ENCODE measurements around the gene THSD7A.

THSD7A gene

GRCh38 chr7:11811709-11812108 lies 20.3 kb downstream of the THSD7A start:
- Histone ChIP-seq H3K9ac (ENCODE audit: low read length) (no peak overlapping the region), H3K27ac (ENCODE audit: low read depth, low read length) (no peak overlapping the region), H3K36me3 (ENCODE audit: control insufficient read depth, insufficient read depth, low read length) (no peaks in the 10 kb centered on the region), H3K4me3 (ENCODE audit: low read depth, low read length) (no peak overlapping the region), H3K9me3 (ENCODE audit: control insufficient read depth, insufficient read depth, low read depth, low read length) (no peaks in the 10 kb centered on the region), H3K27me3 (ENCODE audit: control insufficient read depth, insufficient read depth, low read length) (no peaks in the 10 kb centered on the region), H3K4me1 (ENCODE audit: control insufficient read depth, insufficient read depth, low read length) (no peaks in the 10 kb centered on the region)

- Histone ChIP-seq H3K4me1 (ENCODE audit: control insufficient read depth, insufficient read depth, low read length) (no peaks in the 10 kb centered on the region), H3K9ac (ENCODE audit: low read length) (no peak overlapping the region), H3K9me3 (ENCODE audit: control insufficient read depth, insufficient read depth, low read depth, low read length) (no peaks in the 10 kb centered on the region)
Observed at GRCh38 chr7:11810043-11810625, 21.9 kb downstream of the THSD7A start.

GRCh38 chr7:11807000-11807399 lies 25.0 kb downstream of the THSD7A start:
- H3K9me3 ChIP-seq (ENCODE audit: control insufficient read depth, insufficient read depth, low read depth, low read length), result no peaks in the 10 kb centered on the region
- H3K27ac ChIP-seq (ENCODE audit: low read depth, low read length), result no peak overlapping the region
- no peaks in the 10 kb centered on the region for H3K4me1 ChIP-seq (ENCODE audit: control insufficient read depth, insufficient read depth, low read length)
- H3K36me3 ChIP-seq (ENCODE audit: control insufficient read depth, insufficient read depth, low read length), result no peaks in the 10 kb centered on the region
- no peak overlapping the region for H3K4me3 ChIP-seq (ENCODE audit: low read depth, low read length)
- H3K27me3 ChIP-seq (ENCODE audit: control insufficient read depth, insufficient read depth, low read length), result no peaks in the 10 kb centered on the region
- no peak overlapping the region for H3K9ac ChIP-seq (ENCODE audit: low read length)

More at GRCh38 chr7:11810043-11810625, 21.9 kb downstream of the THSD7A start:
- Histone ChIP-seq H3K27ac (ENCODE audit: low read depth, low read length) (no peak overlapping the region), H3K36me3 (ENCODE audit: control insufficient read depth, insufficient read depth, low read length) (no peaks in the 10 kb centered on the region), H3K27me3 (ENCODE audit: control insufficient read depth, insufficient read depth, low read length) (no peaks in the 10 kb centered on the region), H3K4me3 (ENCODE audit: low read depth, low read length) (no peak overlapping the region)

GRCh38 chr7:11804621-11805020 lies 27.4 kb downstream of the THSD7A start:
- Histone ChIP-seq H3K4me1 (ENCODE audit: control insufficient read depth, insufficient read depth, low read length) (no peaks in the 10 kb centered on the region), H3K27ac (ENCODE audit: low read depth, low read length) (no peak overlapping the region), H3K4me3 (ENCODE audit: low read depth, low read length) (no peak overlapping the region), H3K27me3 (ENCODE audit: control insufficient read depth, insufficient read depth, low read length) (no peaks in the 10 kb centered on the region), H3K36me3 (ENCODE audit: control insufficient read depth, insufficient read depth, low read length) (no peaks in the 10 kb centered on the region), H3K9ac (ENCODE audit: low read length) (no peak overlapping the region), H3K9me3 (ENCODE audit: control insufficient read depth, insufficient read depth, low read depth, low read length) (no peaks in the 10 kb centered on the region)

- Histone ChIP-seq H3K27me3 (ENCODE audit: control insufficient read depth, insufficient read depth, low read length) (no peaks in the 10 kb centered on the region), H3K4me3 (ENCODE audit: low read depth, low read length) (no peak overlapping the region), H3K9ac (ENCODE audit: low read length) (no peak overlapping the region), H3K27ac (ENCODE audit: low read depth, low read length) (no peak overlapping the region), H3K9me3 (ENCODE audit: control insufficient read depth, insufficient read depth, low read depth, low read length) (no peaks in the 10 kb centered on the region), H3K4me1 (ENCODE audit: control insufficient read depth, insufficient read depth, low read length) (no peaks in the 10 kb centered on the region), H3K36me3 (ENCODE audit: control insufficient read depth, insufficient read depth, low read length) (no peaks in the 10 kb centered on the region)
Observed at GRCh38 chr7:11795231-11795630, 36.8 kb downstream of the THSD7A start.

- H3K9me3 ChIP-seq (ENCODE audit: control insufficient read depth, insufficient read depth, low read depth, low read length), result no peaks in the 10 kb centered on the region
- no peak overlapping the region for H3K27ac ChIP-seq (ENCODE audit: low read depth, low read length)
- H3K36me3 ChIP-seq (ENCODE audit: control insufficient read depth, insufficient read depth, low read length), result no peaks in the 10 kb centered on the region
- H3K4me3 ChIP-seq (ENCODE audit: low read depth, low read length), result no peak overlapping the region
- no peaks in the 10 kb centered on the region for H3K4me1 ChIP-seq (ENCODE audit: control insufficient read depth, insufficient read depth, low read length)
- no peaks in the 10 kb centered on the region for H3K27me3 ChIP-seq (ENCODE audit: control insufficient read depth, insufficient read depth, low read length)
- H3K9ac ChIP-seq (ENCODE audit: low read length), result no peak overlapping the region
Observed at GRCh38 chr7:11792166-11792565, 39.8 kb downstream of the THSD7A start.

- H3K36me3 ChIP-seq (ENCODE audit: control insufficient read depth, insufficient read depth, low read length), result no peaks in the 10 kb centered on the region
- no peak overlapping the region for H3K9ac ChIP-seq (ENCODE audit: low read length)
- no peaks in the 10 kb centered on the region for H3K9me3 ChIP-seq (ENCODE audit: control insufficient read depth, insufficient read depth, low read depth, low read length)
- no peak overlapping the region for H3K4me3 ChIP-seq (ENCODE audit: low read depth, low read length)
- no peak overlapping the region for H3K27ac ChIP-seq (ENCODE audit: low read depth, low read length)
- H3K4me1 ChIP-seq (ENCODE audit: control insufficient read depth, insufficient read depth, low read length), result no peaks in the 10 kb centered on the region
- no peaks in the 10 kb centered on the region for H3K27me3 ChIP-seq (ENCODE audit: control insufficient read depth, insufficient read depth, low read length)
Observed at GRCh38 chr7:11788568-11788967, 43.4 kb downstream of the THSD7A start.

- Histone ChIP-seq H3K4me1 (ENCODE audit: control insufficient read depth, insufficient read depth, low read length) (no peaks in the 10 kb centered on the region), H3K36me3 (ENCODE audit: control insufficient read depth, insufficient read depth, low read length) (no peaks in the 10 kb centered on the region), H3K27me3 (ENCODE audit: control insufficient read depth, insufficient read depth, low read length) (no peaks in the 10 kb centered on the region), H3K27ac (ENCODE audit: low read depth, low read length) (no peak overlapping the region), H3K9ac (ENCODE audit: low read length) (no peak overlapping the region), H3K4me3 (ENCODE audit: low read depth, low read length) (no peak overlapping the region), H3K9me3 (ENCODE audit: control insufficient read depth, insufficient read depth, low read depth, low read length) (no peaks in the 10 kb centered on the region)
Observed at GRCh38 chr7:11787534-11787933, 44.5 kb downstream of the THSD7A start.

- Histone ChIP-seq H3K36me3 (ENCODE audit: control insufficient read depth, insufficient read depth, low read length) (no peaks in the 10 kb centered on the region), H3K27me3 (ENCODE audit: control insufficient read depth, insufficient read depth, low read length) (no peaks in the 10 kb centered on the region), H3K9me3 (ENCODE audit: control insufficient read depth, insufficient read depth, low read depth, low read length) (no peaks in the 10 kb centered on the region), H3K4me3 (ENCODE audit: low read depth, low read length) (no peak overlapping the region), H3K9ac (ENCODE audit: low read length) (no peak overlapping the region), H3K27ac (ENCODE audit: low read depth, low read length) (no peak overlapping the region), H3K4me1 (ENCODE audit: control insufficient read depth, insufficient read depth, low read length) (no peaks in the 10 kb centered on the region)
Observed at GRCh38 chr7:11786186-11786585, 45.8 kb downstream of the THSD7A start.

GRCh38 chr7:11784769-11785536 lies 47.0 kb downstream of the THSD7A start:
- H3K27me3 ChIP-seq (ENCODE audit: control insufficient read depth, insufficient read depth, low read length), result no peaks in the 10 kb centered on the region
- H3K27ac ChIP-seq (ENCODE audit: low read depth, low read length), result no peak overlapping the region
- H3K9me3 ChIP-seq (ENCODE audit: control insufficient read depth, insufficient read depth, low read depth, low read length), result no peaks in the 10 kb centered on the region
- H3K4me3 ChIP-seq (ENCODE audit: low read depth, low read length), result no peak overlapping the region
- H3K36me3 ChIP-seq (ENCODE audit: control insufficient read depth, insufficient read depth, low read length), result no peaks in the 10 kb centered on the region
- no peaks in the 10 kb centered on the region for H3K4me1 ChIP-seq (ENCODE audit: control insufficient read depth, insufficient read depth, low read length)
- H3K9ac ChIP-seq (ENCODE audit: low read length), result no peak overlapping the region

- H3K36me3 ChIP-seq (ENCODE audit: control insufficient read depth, insufficient read depth, low read length), result no peaks in the 10 kb centered on the region
- no peak overlapping the region for H3K4me3 ChIP-seq (ENCODE audit: low read depth, low read length)
- H3K4me1 ChIP-seq (ENCODE audit: control insufficient read depth, insufficient read depth, low read length), result no peaks in the 10 kb centered on the region
- H3K9me3 ChIP-seq (ENCODE audit: control insufficient read depth, insufficient read depth, low read depth, low read length), result no peaks in the 10 kb centered on the region
- no peak overlapping the region for H3K27ac ChIP-seq (ENCODE audit: low read depth, low read length)
- no peak overlapping the region for H3K9ac ChIP-seq (ENCODE audit: low read length)
- no peaks in the 10 kb centered on the region for H3K27me3 ChIP-seq (ENCODE audit: control insufficient read depth, insufficient read depth, low read length)
Observed at GRCh38 chr7:11779864-11780674, 51.9 kb downstream of the THSD7A start.
